ENCODE results near the gene CDH13.

CDH13 gene

GRCh38 chr16:83624429-83625120 lies 997.8 kb downstream of the CDH13 start:
- H3K4me3 ChIP-seq (ENCODE audit: low read depth, low read length): no peak overlapping the region
- DNase-seq (ENCODE audit: low read depth): no peak
- in situ Hi-C loops (cut with HindIII; ENCODE audit: low sequenced_read_pairs): loop anchor here (25.0 kb wide), 1 partner anchor 88 kb away; no protein-coding TSS in a partner anchor
- TF ChIP-seq CTCF (IDR thresholded peaks at IDR 0.05; ENCODE audit: low read depth, low read length, missing control alignments): no peak

GRCh38 chr16:83626204-83626603 lies 999.4 kb downstream of the CDH13 start:
- DNase-seq (ENCODE audit: low read depth): no peak
- in situ Hi-C loops (cut with HindIII; ENCODE audit: low sequenced_read_pairs): no loop called here
- TF ChIP-seq CTCF (IDR thresholded peaks at IDR 0.05; ENCODE audit: low read depth, low read length, missing control alignments): no peak
- no peak overlapping the region for H3K4me3 ChIP-seq (ENCODE audit: low read depth, low read length)

- TF ChIP-seq CTCF (IDR thresholded peaks at IDR 0.05; ENCODE audit: low read depth, low read length, missing control alignments): no peak
- in situ Hi-C loops (cut with HindIII; ENCODE audit: low sequenced_read_pairs): no loop called here
- H3K4me3 ChIP-seq (ENCODE audit: low read depth, low read length): no peak overlapping the region
- no peak for DNase-seq (ENCODE audit: low read depth)
Observed at GRCh38 chr16:83626676-83627075, 999.9 kb downstream of the CDH13 start.

- TF ChIP-seq CTCF (IDR thresholded peaks at IDR 0.05; ENCODE audit: low read depth, low read length, missing control alignments): no peak
- in situ Hi-C loops (cut with HindIII; ENCODE audit: low sequenced_read_pairs): no loop called here
Observed at GRCh38 chr16:83627996-83628395, 1001.2 kb downstream of the CDH13 start.

GRCh38 chr16:83629426-83629825 lies 1002.7 kb downstream of the CDH13 start:
- no peak for DNase-seq (ENCODE audit: low read depth)
- TF ChIP-seq CTCF (IDR thresholded peaks at IDR 0.05; ENCODE audit: low read depth, low read length, missing control alignments): no peak
- in situ Hi-C loops (cut with HindIII; ENCODE audit: low sequenced_read_pairs): no loop called here
- no peak overlapping the region for H3K4me3 ChIP-seq (ENCODE audit: low read depth, low read length)

More at GRCh38 chr16:83627996-83628395, 1001.2 kb downstream of the CDH13 start:
- H3K4me3 ChIP-seq (ENCODE audit: low read depth, low read length): no peak overlapping the region
- DNase-seq (ENCODE audit: low read depth): no peak

GRCh38 chr16:83629836-83630235 lies 1003.1 kb downstream of the CDH13 start:
- H3K4me3 ChIP-seq (ENCODE audit: low read depth, low read length): no peak overlapping the region
- in situ Hi-C loops (cut with HindIII; ENCODE audit: low sequenced_read_pairs): no loop called here
- no peak for TF ChIP-seq CTCF (IDR thresholded peaks at IDR 0.05; ENCODE audit: low read depth, low read length, missing control alignments)
- DNase-seq (ENCODE audit: low read depth): no peak
